RWPE2 (cell line): Measurements from ENCODE around the gene DNAL4.

Experiments
- ATAC-seq: fragments of 200-7000 bp; cut with Tn5 transposase; 3 replicates; pipeline ENCODE4 v1.9.1; 2021; ENCODE audit warnings: low read depth
- DNase-seq: peaks from one replicate; pipeline ENCODE4 v3.0.0-alpha.2; 2020; ENCODE audit warnings: low spot score
- H3K27ac ChIP-seq: fragments of 450-650 bp; 2 replicates; pipeline ENCODE4 v1.5.1; 2017; ENCODE audit warnings: mild to moderate bottlenecking; ENCODE audit not compliant: poor library complexity, severe bottlenecking
- H3K27me3 ChIP-seq: fragments of 250-450 bp; sonication (Bioruptor Pico); 2 replicates; pipeline ENCODE4 v1.5.1; 2021; ENCODE audit warnings: mild to moderate bottlenecking, moderate library complexity; ENCODE audit not compliant: insufficient read depth, poor library complexity, severe bottlenecking
- H3K36me3 ChIP-seq: fragments of 250-450 bp; sonication (Bioruptor Pico); 2 replicates; pipeline ENCODE4 v1.5.1; 2020; ENCODE audit warnings: low read depth, mild to moderate bottlenecking, moderate library complexity
- H3K4me1 ChIP-seq: fragments of 250-450 bp; sonication (Bioruptor Pico); 2 replicates; pipeline ENCODE4 v1.5.1; 2021; ENCODE audit warnings: mild to moderate bottlenecking, moderate library complexity; ENCODE audit not compliant: insufficient read depth, poor library complexity, severe bottlenecking
- H3K4me3 ChIP-seq: fragments of 250-450 bp; sonication (Bioruptor Pico); 2 replicates; pipeline ENCODE4 v1.5.1; 2021; ENCODE audit warnings: mild to moderate bottlenecking, moderate library complexity; ENCODE audit not compliant: severe bottlenecking
- H3K9me3 ChIP-seq: fragments of 250-450 bp; sonication (Bioruptor Pico); 2 replicates; pipeline ENCODE4 v1.5.1; 2021; ENCODE audit warnings: mild to moderate bottlenecking, moderate library complexity; ENCODE audit not compliant: severe bottlenecking
- TF ChIP-seq, protein P1 (sequence below): fragments of 450-650 bp; IDR thresholded peaks from one replicate; pipeline ENCODE4 v1.5.1; 2017; ENCODE audit warnings: mild to moderate bottlenecking, moderate library complexity; ENCODE audit not compliant: poor library complexity, severe bottlenecking

Gene DNAL4

DNA sequence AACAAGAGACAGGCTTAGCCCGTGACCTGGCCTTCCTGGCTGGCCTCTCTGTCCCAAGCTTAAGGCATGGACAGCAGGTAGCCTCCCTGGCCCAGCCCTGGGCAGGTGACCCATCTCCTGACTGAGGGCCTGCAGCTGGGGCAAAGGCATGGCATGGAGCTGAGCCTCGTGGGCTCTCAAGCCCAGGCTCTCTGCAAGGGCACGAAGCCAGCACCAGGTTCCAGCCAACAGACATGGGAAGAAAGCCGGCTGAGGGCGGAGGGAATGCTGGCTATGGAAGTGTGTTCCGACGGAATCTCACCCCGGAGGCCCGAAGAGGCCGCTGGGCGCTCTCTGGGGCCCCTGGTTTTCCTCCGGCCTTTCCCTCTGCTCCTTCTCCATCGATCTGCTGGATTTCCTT, 12.9 kb downstream of the DNAL4 start:
- no peaks in the 10 kb centered on the region for H3K9me3 ChIP-seq
- no peak for DNase-seq
- no peak for ATAC-seq
- no peak overlapping the region for H3K4me3 ChIP-seq
- no peaks in the 10 kb centered on the region for H3K27me3 ChIP-seq
- H3K36me3 ChIP-seq = no peaks in the 10 kb centered on the region
- TF ChIP-seq, protein P1, sequence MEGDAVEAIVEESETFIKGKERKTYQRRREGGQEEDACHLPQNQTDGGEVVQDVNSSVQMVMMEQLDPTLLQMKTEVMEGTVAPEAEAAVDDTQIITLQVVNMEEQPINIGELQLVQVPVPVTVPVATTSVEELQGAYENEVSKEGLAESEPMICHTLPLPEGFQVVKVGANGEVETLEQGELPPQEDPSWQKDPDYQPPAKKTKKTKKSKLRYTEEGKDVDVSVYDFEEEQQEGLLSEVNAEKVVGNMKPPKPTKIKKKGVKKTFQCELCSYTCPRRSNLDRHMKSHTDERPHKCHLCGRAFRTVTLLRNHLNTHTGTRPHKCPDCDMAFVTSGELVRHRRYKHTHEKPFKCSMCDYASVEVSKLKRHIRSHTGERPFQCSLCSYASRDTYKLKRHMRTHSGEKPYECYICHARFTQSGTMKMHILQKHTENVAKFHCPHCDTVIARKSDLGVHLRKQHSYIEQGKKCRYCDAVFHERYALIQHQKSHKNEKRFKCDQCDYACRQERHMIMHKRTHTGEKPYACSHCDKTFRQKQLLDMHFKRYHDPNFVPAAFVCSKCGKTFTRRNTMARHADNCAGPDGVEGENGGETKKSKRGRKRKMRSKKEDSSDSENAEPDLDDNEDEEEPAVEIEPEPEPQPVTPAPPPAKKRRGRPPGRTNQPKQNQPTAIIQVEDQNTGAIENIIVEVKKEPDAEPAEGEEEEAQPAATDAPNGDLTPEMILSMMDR = no peak
- H3K4me1 ChIP-seq = no peaks in the 10 kb centered on the region
- H3K27ac ChIP-seq = no peak overlapping the region

DNA sequence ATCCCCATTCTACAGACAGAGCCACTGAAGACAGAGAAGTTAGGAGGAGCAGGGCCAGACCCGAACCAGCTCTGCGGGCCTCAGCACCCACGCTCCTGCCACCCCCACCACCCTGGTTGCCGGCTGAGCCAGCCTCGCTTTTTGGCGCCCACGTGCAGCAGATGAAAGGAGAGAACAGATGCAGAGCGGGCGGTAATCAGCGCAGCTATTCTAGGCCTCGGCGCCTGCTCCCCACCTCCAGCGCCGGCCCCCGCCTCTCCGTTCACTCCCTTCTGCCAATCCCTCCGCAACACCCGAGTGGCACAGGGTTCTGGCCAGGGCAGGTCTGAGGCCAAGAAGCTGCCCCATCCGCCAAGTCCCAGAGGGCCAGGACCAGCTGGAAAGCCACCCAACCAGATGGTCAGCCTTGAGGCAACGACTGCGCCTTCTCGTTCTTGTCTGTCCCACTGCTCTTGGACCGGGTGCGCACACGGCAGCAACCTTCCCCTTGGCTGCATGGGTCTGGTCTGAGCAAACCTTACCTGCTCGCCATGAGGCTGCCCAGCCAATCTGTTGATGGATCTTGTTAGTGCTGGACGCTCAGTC, 16.8 kb downstream of the DNAL4 start:
- TF ChIP-seq, protein P1 = no peak
- no peak for DNase-seq
- Histone ChIP-seq H3K4me3 (no peak overlapping the region), H3K27ac (no peak overlapping the region), H3K36me3 (no peaks in the 10 kb centered on the region), H3K27me3 (no peaks in the 10 kb centered on the region), H3K9me3 (no peaks in the 10 kb centered on the region), H3K4me1 (no peaks in the 10 kb centered on the region)
- no peak for ATAC-seq

DNA sequence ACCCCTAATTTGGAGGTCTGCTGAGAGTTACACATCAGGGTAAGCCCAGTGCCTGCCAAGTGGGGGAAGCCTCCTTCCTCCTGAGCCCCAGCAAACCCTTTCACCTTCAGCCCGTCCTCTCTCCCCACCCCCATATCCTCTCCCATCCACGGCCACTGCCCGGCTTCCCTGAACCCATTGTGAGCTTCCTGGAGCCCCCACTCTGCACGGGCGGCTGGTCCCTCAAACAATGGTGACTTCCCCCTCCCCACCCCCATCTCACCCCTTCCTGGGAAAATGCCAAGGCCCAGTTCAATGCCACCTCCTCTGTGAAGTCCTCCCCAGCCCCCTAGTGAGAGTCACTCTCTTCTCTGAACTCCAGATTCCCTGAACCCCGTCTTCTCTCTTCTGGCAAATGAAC, 17.9 kb downstream of the DNAL4 start:
- ATAC-seq (no peak), DNase-seq (no peak)
- TF ChIP-seq, protein P1 = no peak
- H3K27me3 ChIP-seq = no peaks in the 10 kb centered on the region
- no peaks in the 10 kb centered on the region for H3K36me3 ChIP-seq
- H3K4me1 ChIP-seq = no peaks in the 10 kb centered on the region
- no peak overlapping the region for H3K27ac ChIP-seq
- H3K4me3 ChIP-seq = no peak overlapping the region
- no peaks in the 10 kb centered on the region for H3K9me3 ChIP-seq

DNA sequence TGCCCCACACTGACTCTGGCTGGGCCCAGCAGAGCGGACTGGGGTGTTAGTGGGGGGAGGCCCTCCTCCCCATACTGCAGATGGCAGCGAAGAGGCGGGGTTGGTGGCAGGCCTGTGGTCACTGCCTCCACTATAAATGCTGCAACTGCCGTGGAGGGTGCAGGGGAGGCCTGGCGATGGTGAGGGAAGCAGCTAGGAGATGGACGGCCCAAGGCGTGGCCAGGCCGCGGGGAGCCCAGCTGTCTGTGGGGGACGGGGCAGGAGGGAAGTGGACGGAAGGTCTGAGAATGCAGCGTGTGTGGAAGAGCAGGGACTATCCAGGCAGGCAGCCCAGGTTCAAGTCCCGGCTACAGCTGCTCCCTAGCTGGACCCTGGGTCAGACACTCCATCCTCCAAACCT, 18.3 kb downstream of the DNAL4 start:
- H3K4me1 ChIP-seq = no peaks in the 10 kb centered on the region
- H3K27me3 ChIP-seq = no peaks in the 10 kb centered on the region
- no peaks in the 10 kb centered on the region for H3K36me3 ChIP-seq
- no peak overlapping the region for H3K27ac ChIP-seq
- ATAC-seq (no peak), DNase-seq (no peak)
- no peak overlapping the region for H3K4me3 ChIP-seq
- H3K9me3 ChIP-seq = no peaks in the 10 kb centered on the region
- TF ChIP-seq, protein P1 = no peak

DNA sequence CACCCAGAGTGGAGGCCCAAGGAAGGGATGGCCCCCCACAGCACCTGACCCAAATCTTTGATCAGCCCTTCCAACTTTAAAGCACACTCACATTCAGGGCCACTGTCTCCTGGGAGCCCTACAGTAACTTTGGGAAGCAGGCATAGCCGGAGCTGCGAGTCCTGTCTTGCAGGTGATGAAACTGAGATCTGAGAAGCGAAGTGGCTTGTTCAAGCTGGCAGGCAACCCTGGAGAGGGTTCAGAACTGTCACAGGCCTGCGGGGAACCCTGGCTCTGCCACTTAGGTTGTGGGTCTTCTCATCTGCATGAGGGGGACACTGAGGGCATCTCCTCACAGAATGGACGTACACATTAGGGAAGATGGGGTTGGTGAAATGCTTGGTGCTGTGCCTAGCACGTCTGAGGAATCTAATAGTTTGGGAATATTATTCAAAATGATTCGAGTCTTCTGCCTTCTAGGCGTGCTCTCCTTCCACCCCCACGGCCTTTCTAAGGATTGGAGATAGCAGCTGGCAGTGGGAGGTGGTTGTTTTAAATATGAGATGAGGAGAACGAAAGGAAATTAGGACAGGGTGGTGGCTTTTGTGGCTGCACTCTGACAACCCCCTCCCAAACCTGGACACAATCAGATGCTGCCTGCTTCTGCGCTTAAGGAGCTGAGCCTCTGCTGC, 19.3 kb downstream of the DNAL4 start:
- H3K4me1 ChIP-seq = no peaks in the 10 kb centered on the region
- H3K4me3 ChIP-seq = no peak overlapping the region
- no peak overlapping the region for H3K27ac ChIP-seq
- no peaks in the 10 kb centered on the region for H3K36me3 ChIP-seq
- H3K9me3 ChIP-seq = no peaks in the 10 kb centered on the region
- TF ChIP-seq, protein P1 = no peak
- no peaks in the 10 kb centered on the region for H3K27me3 ChIP-seq
- DNase-seq (no peak), ATAC-seq (peak; percentile 23; the same call in 1 of the 3 replicates)
